H1 (cell line): Measurements from ENCODE around the gene MYO1G. TPM values are rescaled to one million over a fixed set of nuclear protein-coding genes. Genes with fewer than 3 reads are reported as not detected.

Source experiments
- CTCF ChIA-PET: fragments of 300-600 bp; sonication (Branson Sonifier 250); formaldehyde crosslinking; loops from one replicate; lab custom pipeline; 2021; ENCODE audit not compliant: partially characterized antibody; lab: Charles Lee
- POLR2A ChIA-PET: fragments of 300-600 bp; sonication (Branson Sonifier 250); formaldehyde crosslinking; loops from one replicate; lab custom pipeline; 2021; ENCODE audit warnings: inconsistent platforms; ENCODE audit not compliant: partially characterized antibody; lab: Charles Lee
- DNase-seq, 2 experiments: peaks; one replicate each; pipeline versions ENCODE4 v3.0.0 to v3.0.0-alpha.2; 2010 to 2022; ENCODE audit warnings: low spot score in 2 of 2, low read depth in 1 of 2, mixed read lengths in 1 of 2
- FAIRE-seq: peaks from 2 replicates; lab custom pipeline; 2011; peaks lifted over from hg19 to GRCh38; lab: Jason Lieb, UNC
- H2AFZ ChIP-seq: 2 replicates; pipeline ENCODE4 v1.8.1; 2012; ENCODE audit warnings: low read length, inconsistent platforms
- H2AK5ac ChIP-seq: 2 replicates; pipeline ENCODE4 v1.6.1; 2013; ENCODE audit warnings: low read depth, low read length
- H2BK120ac ChIP-seq: replicated peaks from 2 replicates; pipeline ENCODE3; 2013; ENCODE audit warnings: low read depth, low read length, inconsistent platforms
- H2BK12ac ChIP-seq: 2 replicates; pipeline ENCODE4 v1.6.1; 2013; ENCODE audit warnings: low read depth, low read length
- H2BK15ac ChIP-seq: 2 replicates; pipeline ENCODE4 v1.6.1; 2013; ENCODE audit warnings: low read length
- H2BK20ac ChIP-seq: 2 replicates; pipeline ENCODE4 v1.6.1; 2013; ENCODE audit warnings: low read length
- H2BK5ac ChIP-seq: 2 replicates; pipeline ENCODE4 v1.6.1; 2013; ENCODE audit warnings: low read depth, low read length
- H3K14ac ChIP-seq: 2 replicates; pipeline ENCODE4 v1.6.1; 2013; ENCODE audit warnings: inconsistent platforms; ENCODE audit not compliant: insufficient read length
- H3K18ac ChIP-seq: 2 replicates; pipeline ENCODE4 v1.6.1; 2013; ENCODE audit warnings: low read length; ENCODE audit errors: extremely low read depth
- H3K23ac ChIP-seq: 2 replicates; pipeline ENCODE4 v1.6.1; 2013; ENCODE audit warnings: inconsistent platforms; ENCODE audit not compliant: insufficient read length
- H3K23me2 ChIP-seq: 2 replicates; pipeline ENCODE4 v1.6.1; 2013; ENCODE audit warnings: low read depth, low read length
- H3K27ac ChIP-seq: 2 replicates; pipeline ENCODE4 v1.6.1; 2011; ENCODE audit warnings: low read depth, low read length, inconsistent platforms
- H3K27me3 ChIP-seq, 4 experiments: replicated peaks in 1 of 4; 1 replicate in 1 of 4; 2 replicates in 3 of 4; pipeline versions ENCODE4 v1.6.1 to v1.8.1; 2011 to 2013; ENCODE audit warnings: low read length in 3 of 4, mild to moderate bottlenecking in 3 of 4, inconsistent platforms in 2 of 4, mixed read lengths in 2 of 4, moderate library complexity in 1 of 4; ENCODE audit not compliant: control insufficient read depth in 3 of 4, insufficient read depth in 3 of 4; ENCODE audit errors: extremely low read depth in 1 of 4
- H3K36me3 ChIP-seq, 4 experiments: 2 replicates each; pipeline versions ENCODE4 v1.6.1 to v1.8.1; 2011 to 2013; ENCODE audit warnings: mild to moderate bottlenecking in 4 of 4, low read length in 3 of 4, moderate library complexity in 2 of 4, control low read depth in 1 of 4, inconsistent platforms in 1 of 4; ENCODE audit not compliant: insufficient read depth in 4 of 4, control insufficient read depth in 2 of 4
- H3K4ac ChIP-seq: replicated peaks from 2 replicates; pipeline ENCODE3; 2013; ENCODE audit warnings: low read length, low read depth, mixed read lengths, inconsistent platforms; ENCODE audit not compliant: insufficient read length
- H3K4me1 ChIP-seq, 4 experiments: replicated peaks in 1 of 4; 1 replicate in 1 of 4; 2 replicates in 3 of 4; pipeline versions ENCODE4 v1.6.1 to v1.8.1; 2011 to 2013; ENCODE audit warnings: low read length in 3 of 4, inconsistent platforms in 2 of 4, mixed read lengths in 1 of 4; ENCODE audit not compliant: insufficient read depth in 4 of 4, control insufficient read depth in 3 of 4
- H3K4me2 ChIP-seq, 2 experiments: 2 replicates each; pipeline versions ENCODE4 v1.6.1 to v1.8.1; 2011 to 2013; ENCODE audit warnings: low read depth in 2 of 2, low read length in 2 of 2, control low read depth in 1 of 2, inconsistent platforms in 1 of 2, mild to moderate bottlenecking in 1 of 2; ENCODE audit not compliant: insufficient read depth in 1 of 2
- H3K4me3 ChIP-seq, 4 experiments: fragments of 200-600, 300-600 bp in 1 of 4; sonication (generic), shearing (Covaris generic), sonication (Bioruptor Twin) in 1 of 4; 2 replicates each; pipeline versions ENCODE4 v1.5.1 to v1.8.1; 2011 to 2016; ENCODE audit warnings: low read length in 4 of 4, low read depth in 3 of 4, control low read depth in 2 of 4, inconsistent platforms in 2 of 4, mild to moderate bottlenecking in 2 of 4, mixed read lengths in 1 of 4, moderate library complexity in 1 of 4; ENCODE audit not compliant: insufficient read depth in 2 of 4; ENCODE audit errors: extremely low read depth in 1 of 4
- H3K56ac ChIP-seq: replicated peaks from 2 replicates; pipeline ENCODE3; 2013; ENCODE audit warnings: low read depth, mild to moderate bottlenecking, mixed read lengths, low read length, inconsistent platforms; ENCODE audit not compliant: insufficient read length
- H3K79me1 ChIP-seq: 2 replicates; pipeline ENCODE4 v1.6.1; 2013; ENCODE audit warnings: low read depth, low read length, control low read depth
- H3K79me2 ChIP-seq, 2 experiments: 2 replicates each; pipeline versions ENCODE4 v1.6.1 to v1.8.1; 2012 to 2013; ENCODE audit warnings: low read length in 2 of 2, mild to moderate bottlenecking in 2 of 2, inconsistent platforms in 1 of 2; ENCODE audit not compliant: insufficient read depth in 2 of 2, control insufficient read depth in 1 of 2
- H3K9ac ChIP-seq, 4 experiments: replicated peaks in 1 of 4; 1 replicate in 1 of 4; 2 replicates in 3 of 4; pipeline versions ENCODE4 v1.6.1 to v1.8.1; 2011 to 2013; ENCODE audit warnings: low read depth in 3 of 4, low read length in 3 of 4, control low read depth in 2 of 4, mild to moderate bottlenecking in 2 of 4, moderate library complexity in 2 of 4, inconsistent platforms in 1 of 4; ENCODE audit errors: extremely low read depth in 1 of 4
- H3K9me3 ChIP-seq, 2 experiments: 2 replicates each; pipeline versions ENCODE4 v1.6.1 to v1.8.1; 2012 to 2013; ENCODE audit warnings: mild to moderate bottlenecking in 2 of 2, moderate library complexity in 2 of 2, control low read depth in 1 of 2, inconsistent platforms in 1 of 2, low read depth in 1 of 2, low read length in 1 of 2, mixed read lengths in 1 of 2; ENCODE audit not compliant: insufficient read depth in 2 of 2
- H4K20me1 ChIP-seq, 2 experiments: replicated peaks in 1 of 2; 2 replicates each; pipeline versions ENCODE3 to v1.8.1; 2011 to 2013; ENCODE audit warnings: inconsistent platforms in 2 of 2, low read length in 2 of 2, mild to moderate bottlenecking in 1 of 2; ENCODE audit not compliant: insufficient read depth in 2 of 2, control insufficient read depth in 1 of 2
- H4K5ac ChIP-seq: 2 replicates; pipeline ENCODE4 v1.6.1; 2013; ENCODE audit warnings: low read length, low read depth, mixed read lengths, inconsistent platforms; ENCODE audit not compliant: insufficient read length
- H4K8ac ChIP-seq: 2 replicates; pipeline ENCODE4 v1.8.0; 2013; ENCODE audit warnings: mild to moderate bottlenecking, moderate library complexity, low read length, inconsistent platforms; ENCODE audit not compliant: insufficient read depth; ENCODE audit errors: extremely low read depth
- H4K91ac ChIP-seq: replicated peaks from 2 replicates; pipeline ENCODE3; 2013; ENCODE audit warnings: low read length, mixed read lengths, inconsistent platforms; ENCODE audit not compliant: insufficient read length
- BACH1 ChIP-seq: IDR thresholded peaks from 2 replicates; pipeline ENCODE4 v1.6.1; 2012; ENCODE audit warnings: low read length, improper control_type of control experiment
- BRCA1 ChIP-seq: IDR thresholded peaks from 2 replicates; pipeline ENCODE4 v1.6.1; 2012; ENCODE audit warnings: low read depth, low read length, improper control_type of control experiment
- EGR1 ChIP-seq: IDR thresholded peaks from 2 replicates; pipeline ENCODE4 v1.6.1; 2011; ENCODE audit warnings: low read depth, low read length, borderline replicate concordance
- EP300 ChIP-seq, 2 experiments: IDR thresholded peaks; 1 replicate in 1 of 2; 2 replicates in 1 of 2; pipeline ENCODE4 v1.6.1; 2011 to 2012; ENCODE audit warnings: low read depth in 2 of 2, low read length in 2 of 2, mild to moderate bottlenecking in 2 of 2, borderline replicate concordance in 1 of 2, inconsistent platforms in 1 of 2, moderate library complexity in 1 of 2
- KDM4A ChIP-seq: IDR thresholded peaks from one replicate; pipeline ENCODE4 v1.7.1; 2012; ENCODE audit warnings: low read depth, mild to moderate bottlenecking, moderate library complexity, low read length, inconsistent platforms; ENCODE audit not compliant: severe bottlenecking
- POLR2A ChIP-seq, 2 experiments: IDR thresholded peaks; 1 replicate in 1 of 2; 2 replicates in 1 of 2; pipeline ENCODE4 v1.6.1; 2011; ENCODE audit warnings: low read depth in 2 of 2, low read length in 2 of 2, mild to moderate bottlenecking in 2 of 2; ENCODE audit errors: control extremely low read depth in 1 of 2
- RBBP5 ChIP-seq: IDR thresholded peaks from 2 replicates; pipeline ENCODE4 v1.7.1; 2012; ENCODE audit warnings: low read depth, mild to moderate bottlenecking, inconsistent platforms, low read length, moderate library complexity, borderline replicate concordance
- SIN3A ChIP-seq, 2 experiments: IDR thresholded peaks in 1 of 2; conservative IDR thresholded peaks in 1 of 2; 2 replicates each; pipeline ENCODE4 v1.6.1; 2011 to 2012; ENCODE audit warnings: low read length in 2 of 2, improper control_type of control experiment in 1 of 2, low read depth in 1 of 2, mild to moderate bottlenecking in 1 of 2
- SRF ChIP-seq: IDR thresholded peaks from 2 replicates; pipeline ENCODE4 v1.6.1; 2011; ENCODE audit warnings: mild to moderate bottlenecking, low read depth, low read length, moderate library complexity
- TCF12 ChIP-seq: IDR thresholded peaks from 2 replicates; pipeline ENCODE4 v1.6.1; 2011; ENCODE audit warnings: low read depth, mild to moderate bottlenecking, low read length
- WGBS, 2 experiments: shearing (Covaris generic) in 1 of 2; methylation state at CpG; one replicate each; pipeline versions ENCODE4 v1.1.6 to v1.1.7; 2013 to 2015; ENCODE audit warnings: low lambda C conversion rate in 2 of 2, mixed read lengths in 2 of 2, inconsistent platforms in 1 of 2, low coverage in 1 of 2, missing lambda C conversion rate in 1 of 2; ENCODE audit not compliant: insufficient replicate concordance in 2 of 2, insufficient coverage in 1 of 2, insufficient read length in 1 of 2; ENCODE audit errors: extremely low coverage in 1 of 2, missing lambda C conversion rate in 1 of 2; 5-methylcytosine and 5-hydroxymethylcytosine counted together
- polyA plus RNA-seq, 7 experiments: library from polyadenylated mRNA; depleted of rRNA in 3 of 7; stranded (reverse) in 5 of 7; unstranded in 2 of 7; fragments of >200 nt in 5 of 7; fragments of 200-250 nt in 2 of 7; gene quantifications; 1 replicate in 5 of 7; 2 replicates in 1 of 7; 4 replicates in 1 of 7; pipeline versions ENCODE4 v1.2.1 to v1.2.3, GENCODE V29; 2011 to 2013; ENCODE audit warnings: missing spikeins in 2 of 7, mixed read lengths in 2 of 7
- total RNA-seq: library from RNA; stranded (reverse); fragmentation: NEBNext Ultra II Directional; extraction: Animal tissue kit (Norgen Biotek cat#: 25700); gene quantifications from 2 replicates; pipeline ENCODE4 v1.2.1, GENCODE V29; 2021

The MYO1G gene
- total and polyA plus RNA-seq, 2 of the 8 experiments (the other 6 are each of a cell fraction or from before 2014, with no cell fraction given) = 0.08 to 0.19 TPM

- FAIRE-seq = no peak
- Histone ChIP-seq H4K5ac (peak overlapping the region; percentile 80), H3K23me2 (peaks cover 9% of the 10 kb centered on the region; the same call in 1 of the 2 replicates), H3K79me1 (no peaks in the 10 kb centered on the region), H3K9me3 (no peaks in the 10 kb centered on the region), H3K23ac (no peak overlapping the region), H3K27ac (peak overlapping the region; percentile 94), H2BK5ac (peak overlapping the region; percentile 97), H3K4me1 (peaks cover 0 to 7% (median 5%) of the 10 kb centered on the region in 4 experiments; a peak in 3 of 7 replicates), H4K8ac (peak overlapping the region; percentile 99), H3K14ac (peak overlapping the region; percentile 63), H4K20me1 (peaks cover 8 to 18% of the 10 kb centered on the region in 2 experiments), H3K9ac (peak overlapping the region; percentile 98), H3K18ac (peak overlapping the region; percentile 94), H2BK20ac (no peak overlapping the region), H3K56ac (peak overlapping the region; percentile 87), H2BK12ac (peak overlapping the region; percentile 83; the same call in 1 of the 2 replicates), H2BK15ac (0 out of 2 replicates have a peak overlapping the region, but pooled peaks have one; percentile 14), H3K4me3 (peak overlapping the region; percentile 89 to 97 (median 94)), H3K36me3 (peaks cover 17 to 39% (median 33%) of the 10 kb centered on the region in 4 experiments), H4K91ac (peak overlapping the region; percentile 45), H3K79me2 (peaks cover 18 to 26% of the 10 kb centered on the region in 2 experiments), H2AFZ (peak overlapping the region; percentile 38; the same call in 1 of the 2 replicates), H2AK5ac (peak overlapping the region; percentile 98), H2BK120ac (peak overlapping the region; percentile 3), H3K27me3 (no peaks in the 10 kb centered on the region), H3K4ac (peak overlapping the region; percentile 59), H3K4me2 (peak overlapping the region; percentile 88 to 98)
- CTCF ChIA-PET = interaction anchor here (0.8 to 5.4 kb wide), 5 partner anchors 10 to 100 kb away, joined by 3 to 43 read pairs (median 3); no protein-coding TSS in a partner anchor
- POLR2A ChIA-PET = interaction anchor here (0.6 to 13.3 kb wide), 26 partner anchors 8 to 189 kb away, joined by 3 to 327 read pairs (median 4); partner anchors contain the start of genes CCM2, H2AZ2, PPIA and TBRG4
- WGBS, 2 experiments = 2% methylated on average over 65 of the region's 68 CpGs; no CpG with 5 or more reads in 1 of the 2 experiments
- DNase-seq = peak; percentile 83 to 94
- peak; percentile 33; the same call in 1 of the 2 replicates for TF ChIP-seq EGR1
- TF ChIP-seq POLR2A (IDR thresholded peaks at IDR 0.05; ENCODE audit: control extremely low read depth in 1 of 2, low read depth in 2 of 2, low read length in 2 of 2) = peak; percentile 98 to 99
- no peak for TF ChIP-seq BACH1
- TF ChIP-seq SIN3A (conservative IDR thresholded peaks at IDR 0.05 in 1 of 2, IDR thresholded peaks at IDR 0.05 in 1 of 2; ENCODE audit: low read depth in 1 of 2, low read length in 2 of 2) = peak in 1 of 2 experiments; percentile 80; a peak in 1 of 4 replicates
- TF ChIP-seq RBBP5 = peak; percentile 81
- TF ChIP-seq TCF12 = no peak
- TF ChIP-seq SRF = peak; percentile 42; the same call in 1 of the 2 replicates
- TF ChIP-seq BRCA1 = no peak
- peak in 1 of 2 experiments; percentile 40; a peak in 1 of 3 replicates for TF ChIP-seq EP300 (IDR thresholded peaks at IDR 0.05; ENCODE audit: borderline replicate concordance in 1 of 2, low read depth in 2 of 2, low read length in 2 of 2)
- peak; percentile 61 for TF ChIP-seq KDM4A
Measured at GRCh38 chr7:44986218-44987053, 7.6 kb upstream of the MYO1G start.
